ENCODE data around the gene CLSTN1.

DNA sequence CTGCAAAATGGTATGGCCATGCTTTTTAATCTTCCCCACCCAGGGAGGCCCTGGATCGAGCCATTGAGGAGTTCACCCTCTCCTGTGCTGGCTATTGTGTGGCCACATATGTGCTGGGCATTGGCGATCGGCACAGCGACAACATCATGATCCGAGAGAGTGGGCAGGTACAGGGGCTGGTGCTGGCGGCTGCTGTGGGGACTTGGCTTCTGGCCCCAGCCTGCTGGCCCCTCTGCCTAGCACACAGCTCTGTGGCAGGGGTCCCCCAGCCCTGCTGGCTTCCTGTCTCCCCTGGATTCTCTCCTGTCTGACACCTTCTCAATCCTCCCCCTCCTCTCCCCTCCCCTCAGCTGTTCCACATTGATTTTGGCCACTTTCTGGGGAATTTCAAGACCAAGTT is 99.8 kb downstream of the CLSTN1 start:
- TF ChIP-seq, protein P1, sequence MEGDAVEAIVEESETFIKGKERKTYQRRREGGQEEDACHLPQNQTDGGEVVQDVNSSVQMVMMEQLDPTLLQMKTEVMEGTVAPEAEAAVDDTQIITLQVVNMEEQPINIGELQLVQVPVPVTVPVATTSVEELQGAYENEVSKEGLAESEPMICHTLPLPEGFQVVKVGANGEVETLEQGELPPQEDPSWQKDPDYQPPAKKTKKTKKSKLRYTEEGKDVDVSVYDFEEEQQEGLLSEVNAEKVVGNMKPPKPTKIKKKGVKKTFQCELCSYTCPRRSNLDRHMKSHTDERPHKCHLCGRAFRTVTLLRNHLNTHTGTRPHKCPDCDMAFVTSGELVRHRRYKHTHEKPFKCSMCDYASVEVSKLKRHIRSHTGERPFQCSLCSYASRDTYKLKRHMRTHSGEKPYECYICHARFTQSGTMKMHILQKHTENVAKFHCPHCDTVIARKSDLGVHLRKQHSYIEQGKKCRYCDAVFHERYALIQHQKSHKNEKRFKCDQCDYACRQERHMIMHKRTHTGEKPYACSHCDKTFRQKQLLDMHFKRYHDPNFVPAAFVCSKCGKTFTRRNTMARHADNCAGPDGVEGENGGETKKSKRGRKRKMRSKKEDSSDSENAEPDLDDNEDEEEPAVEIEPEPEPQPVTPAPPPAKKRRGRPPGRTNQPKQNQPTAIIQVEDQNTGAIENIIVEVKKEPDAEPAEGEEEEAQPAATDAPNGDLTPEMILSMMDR (IDR thresholded peaks at IDR 0.05), result no peak
- TF ChIP-seq POLR2AphosphoS5 (IDR thresholded peaks at IDR 0.05; ENCODE audit: low read depth, low read length), result no peak
- TF ChIP-seq, protein P2, sequence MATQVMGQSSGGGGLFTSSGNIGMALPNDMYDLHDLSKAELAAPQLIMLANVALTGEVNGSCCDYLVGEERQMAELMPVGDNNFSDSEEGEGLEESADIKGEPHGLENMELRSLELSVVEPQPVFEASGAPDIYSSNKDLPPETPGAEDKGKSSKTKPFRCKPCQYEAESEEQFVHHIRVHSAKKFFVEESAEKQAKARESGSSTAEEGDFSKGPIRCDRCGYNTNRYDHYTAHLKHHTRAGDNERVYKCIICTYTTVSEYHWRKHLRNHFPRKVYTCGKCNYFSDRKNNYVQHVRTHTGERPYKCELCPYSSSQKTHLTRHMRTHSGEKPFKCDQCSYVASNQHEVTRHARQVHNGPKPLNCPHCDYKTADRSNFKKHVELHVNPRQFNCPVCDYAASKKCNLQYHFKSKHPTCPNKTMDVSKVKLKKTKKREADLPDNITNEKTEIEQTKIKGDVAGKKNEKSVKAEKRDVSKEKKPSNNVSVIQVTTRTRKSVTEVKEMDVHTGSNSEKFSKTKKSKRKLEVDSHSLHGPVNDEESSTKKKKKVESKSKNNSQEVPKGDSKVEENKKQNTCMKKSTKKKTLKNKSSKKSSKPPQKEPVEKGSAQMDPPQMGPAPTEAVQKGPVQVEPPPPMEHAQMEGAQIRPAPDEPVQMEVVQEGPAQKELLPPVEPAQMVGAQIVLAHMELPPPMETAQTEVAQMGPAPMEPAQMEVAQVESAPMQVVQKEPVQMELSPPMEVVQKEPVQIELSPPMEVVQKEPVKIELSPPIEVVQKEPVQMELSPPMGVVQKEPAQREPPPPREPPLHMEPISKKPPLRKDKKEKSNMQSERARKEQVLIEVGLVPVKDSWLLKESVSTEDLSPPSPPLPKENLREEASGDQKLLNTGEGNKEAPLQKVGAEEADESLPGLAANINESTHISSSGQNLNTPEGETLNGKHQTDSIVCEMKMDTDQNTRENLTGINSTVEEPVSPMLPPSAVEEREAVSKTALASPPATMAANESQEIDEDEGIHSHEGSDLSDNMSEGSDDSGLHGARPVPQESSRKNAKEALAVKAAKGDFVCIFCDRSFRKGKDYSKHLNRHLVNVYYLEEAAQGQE (IDR thresholded peaks at IDR 0.05; ENCODE audit: insufficient read depth in 1 of 2, low read depth in 2 of 2, low read length in 1 of 2), result no peak
- no peak for TF ChIP-seq SIN3A (IDR thresholded peaks at IDR 0.05; ENCODE audit: borderline replicate concordance, insufficient read depth, low read depth, low read length)
- no peak for TF ChIP-seq TCF7L2 (IDR thresholded peaks at IDR 0.05; ENCODE audit: low read depth, low read length)
